DND-41 (cell line): ENCODE data around the gene RAPGEF1.

Experiments used
- CTCF ChIP-seq: IDR thresholded peaks from 2 replicates; pipeline ENCODE4 v1.5.1; 2012; ENCODE audit warnings: borderline replicate concordance, low read length, moderate library complexity, mild to moderate bottlenecking; ENCODE audit not compliant: poor library complexity, severe bottlenecking; ENCODE audit errors: extremely low read depth
- EZH2 ChIP-seq: IDR thresholded peaks from 3 replicates; pipeline ENCODE4 v1.6.1; 2012; ENCODE audit warnings: borderline replicate concordance, low read depth, mild to moderate bottlenecking, moderate library complexity, low read length, inconsistent platforms; ENCODE audit not compliant: severe bottlenecking

GRCh38 chr9:131697908-131698617 is 41.8 kb downstream of the RAPGEF1 start:
- TF ChIP-seq CTCF: no peak
- no peak for TF ChIP-seq EZH2
